Heart right ventricle (tissue), 16 donors: ENCODE measurements around the gene IL21R. TPM values are rescaled to one million over a fixed set of nuclear protein-coding genes. Genes with fewer than 3 reads are reported as not detected.

Experiments used
- ATAC-seq, 8 donors: fragments of 200-7000 bp; cut with Tn5 transposase; one replicate each; pipeline ENCODE4 v1.9.1; 2020; ENCODE audit warnings: mild to moderate bottlenecking in 8 of 8, moderate library complexity in 8 of 8, moderate number of reproducible peaks in 1 of 8
- DNase-seq, 2 donors: peaks; one replicate each; pipeline ENCODE4 v3.0.0-alpha.2; 2020
- H3K27ac ChIP-seq, 10 donors: fragments of 200-600 bp; sonication (generic) in 2 of 10; one replicate each; pipeline versions ENCODE4 v1.5.0 to v1.8.0; 2020 to 2022; ENCODE audit warnings: mild to moderate bottlenecking in 3 of 10
- H3K27me3 ChIP-seq, 7 donors: fragments of 200-600 bp; one replicate each; pipeline ENCODE4 v1.8.0; 2021 to 2022; ENCODE audit warnings: mild to moderate bottlenecking in 2 of 7
- H3K36me3 ChIP-seq, 9 donors: fragments of 200-600 bp; sonication (generic) in 1 of 9; one replicate each; pipeline versions ENCODE4 v1.5.0 to v1.8.0; 2020 to 2022; ENCODE audit warnings: mild to moderate bottlenecking in 2 of 9
- H3K4me1 ChIP-seq, 9 donors: fragments of 200-600 bp; sonication (generic) in 1 of 9; one replicate each; pipeline versions ENCODE4 v1.5.0 to v1.8.0; 2020 to 2022; ENCODE audit warnings: mild to moderate bottlenecking in 4 of 9
- H3K4me3 ChIP-seq, 10 donors: fragments of 200-600 bp; sonication (generic) in 2 of 10; one replicate each; pipeline versions ENCODE4 v1.5.0 to v1.8.0; 2020 to 2022; ENCODE audit warnings: mild to moderate bottlenecking in 7 of 10, moderate library complexity in 2 of 10
- H3K9me3 ChIP-seq, 11 donors: fragments of 200-600 bp in 10 of 11; sonication (generic) in 2 of 11; one replicate each; pipeline versions ENCODE4 v1.5.0 to v1.8.0; 2013 to 2022; ENCODE audit warnings: mild to moderate bottlenecking in 2 of 11, control low read depth in 1 of 11, moderate library complexity in 1 of 11
- CTCF ChIP-seq, 9 donors: fragments of 200-600 bp; sonication (generic) in 2 of 9; IDR thresholded peaks; one replicate each; pipeline versions ENCODE4 v1.5.0 to v1.8.0; 2021 to 2022; ENCODE audit warnings: antibody characterized with exemption in 9 of 9, mild to moderate bottlenecking in 5 of 9, moderate library complexity in 1 of 9
- WGBS, 2 donors: extraction: QIAGEN DNeasy Blood & Tissue Kit; methylation state at CpG; one replicate each; pipeline ENCODE4 v1.1.7; 2013; ENCODE audit warnings: inconsistent platforms in 1 of 2; 5-methylcytosine and 5-hydroxymethylcytosine counted together
- intact Hi-C, 10 donors: fragments of 100-400 bp; cut with DNase I; formaldehyde crosslinking; loops; one replicate each; pipeline versions ENCODE4 v1.11.1 to v1.14.2; 2022
- polyA plus RNA-seq, 2 donors: library from polyadenylated mRNA; stranded (reverse); fragments of 200-250 nt; gene quantifications; one replicate each; pipeline ENCODE4 v1.2.3, GENCODE V29; 2013
- total RNA-seq, 10 donors: library from RNA; stranded (reverse); fragmentation: NEBNext Ultra II Directional in 3 of 10; extraction: Animal tissue kit (Norgen Biotek cat#: 25700) in 3 of 10; gene quantifications; one replicate each; pipeline versions ENCODE4 v1.2.1 to v1.2.4, GENCODE V29; 2021 to 2023
- donor health status: Arrhythmogenic right ventricular cardiomyopathy.
- donor health status: ischemic (EF 13 %, LVEDD 7.1; RV severe dilation, severe dysfunction).
- donor health status: healthy with polysubstance abuse.
- donor health status: DM: no; HTN: yes; CAD: no.
- donor health status: DM: no; HTN: no; CAD: no.
- donor health status: ischemic (EF 25% LVEDD 6.9; RV normal size, moderate dysfunction).
- donor health status: ischemic (EF 25% LVEDD 5.7; RV mildly dilated, moderate dysfunction).
- donor health status: healthy.
- donor health status: DM: yes; HTN: yes; CAD: no.
- donor health status: Ischemic cardiomyopathy.
- donor health status: ischemic (EF 35%, LVEDD 5.7; RV mildly dilated, moderate dysfunction).
- donor health status: nonischemic (EF 11% LVEDD 7.7; RV severe dilation, severe dysfunction).
- donor health status: DM: yes; HTN: yes; CAD: no.
- donor health status: PGD.
- donor health status: ischemic (EF 29% LVEDD 5.4; RV normal size, mild dysfunction).
- donor health status: nonischemic (EF 23%, LVEDD 6.1; RV moderate dilation, normal function).

The IL21R gene
- total and polyA plus RNA-seq, 12 donors: 0.06 to 3.6 (median 0.14) TPM; not detected in 2

- no peak overlapping the region for H3K27ac ChIP-seq
- ATAC-seq: no peak
- peaks cover 0 to 33% (median 19%) of the 10 kb centered on the region in 7 donors for H3K27me3 ChIP-seq
- no peak for TF ChIP-seq CTCF (IDR thresholded peaks at IDR 0.05)
- 31 to 38% methylated on average over 2 of the region's 2 CpGs for WGBS, 2 donors
- no peak for DNase-seq
- H3K9me3 ChIP-seq: peaks cover 0 to 23% (median 13%) of the 10 kb centered on the region in 11 donors
- H3K4me3 ChIP-seq: no peak overlapping the region
- peaks cover 0 to 3% (median 0%) of the 10 kb centered on the region in 9 donors for H3K4me1 ChIP-seq
- peaks cover 0 to 38% (median 0%) of the 10 kb centered on the region in 9 donors for H3K36me3 ChIP-seq
- intact Hi-C loops: no loop called here
These were observed 42.0 kb downstream of the IL21R start for GRCh38 chr16:27444015-27444414.

GRCh38 chr16:27444470-27444869 is 42.5 kb downstream of the IL21R start:
- 88 to 94% methylated on average over 5 of the region's 5 CpGs for WGBS, 2 donors
- Histone ChIP-seq H3K36me3 (peaks cover 0 to 38% (median 0%) of the 10 kb centered on the region in 9 donors), H3K4me1 (peaks cover 0 to 4% (median 0%) of the 10 kb centered on the region in 9 donors), H3K9me3 (peaks cover 0 to 23% (median 13%) of the 10 kb centered on the region in 11 donors), H3K4me3 (no peak overlapping the region), H3K27ac (no peak overlapping the region), H3K27me3 (peaks cover 0 to 38% (median 24%) of the 10 kb centered on the region in 7 donors)
- ATAC-seq (no peak), DNase-seq (no peak)
- no peak for TF ChIP-seq CTCF (IDR thresholded peaks at IDR 0.05)
- intact Hi-C loops: no loop called here

GRCh38 chr16:27445502-27446175 is 43.7 kb downstream of the IL21R start:
- peaks cover 0 to 35% (median 0%) of the 10 kb centered on the region in 9 donors for H3K36me3 ChIP-seq
- DNase-seq (no peak), ATAC-seq (no peak)
- 89 to 96% methylated on average over 12 of the region's 12 CpGs for WGBS, 2 donors
- no peak overlapping the region for H3K4me3 ChIP-seq
- no peak for TF ChIP-seq CTCF (IDR thresholded peaks at IDR 0.05)
- intact Hi-C loops: no loop called here
- no peak overlapping the region for H3K27ac ChIP-seq
- peaks cover 0 to 23% (median 13%) of the 10 kb centered on the region in 11 donors for H3K9me3 ChIP-seq
- peaks cover 0 to 49% (median 28%) of the 10 kb centered on the region in 7 donors for H3K27me3 ChIP-seq
- H3K4me1 ChIP-seq: peaks cover 0 to 13% (median 0%) of the 10 kb centered on the region in 9 donors

- Histone ChIP-seq H3K36me3 (peaks cover 0 to 30% (median 0%) of the 10 kb centered on the region in 9 donors), H3K27ac (no peak overlapping the region), H3K27me3 (peaks cover 0 to 54% (median 37%) of the 10 kb centered on the region in 7 donors), H3K4me3 (no peak overlapping the region), H3K4me1 (peaks cover 0 to 13% (median 0%) of the 10 kb centered on the region in 9 donors), H3K9me3 (peaks cover 0 to 23% (median 13%) of the 10 kb centered on the region in 11 donors)
- TF ChIP-seq CTCF (IDR thresholded peaks at IDR 0.05): no peak
- intact Hi-C loops: no loop called here
- no peak for DNase-seq
- WGBS, 2 donors: 81 to 88% methylated on average over 4 of the region's 4 CpGs
- ATAC-seq: peak in 1 of 8 donors; percentile 22
These were observed 44.7 kb downstream of the IL21R start for GRCh38 chr16:27446721-27447120.
